Stimulated activated CD4-positive, alpha-beta T cell treated with anti-CD3 and anti-CD28 coated beads, Interleukin-15, amount 100 ng/mL, for 1 hour (primary cell): Measurements from ENCODE around the gene TDRD6.

Experiments used
- DNase-seq, 2 donors: peaks; one replicate each; pipeline ENCODE4 v3.0.0-alpha.2; 2020; ENCODE audit warnings: low read depth in 1 of 2, low spot score in 1 of 2

TDRD6 gene

DNA sequence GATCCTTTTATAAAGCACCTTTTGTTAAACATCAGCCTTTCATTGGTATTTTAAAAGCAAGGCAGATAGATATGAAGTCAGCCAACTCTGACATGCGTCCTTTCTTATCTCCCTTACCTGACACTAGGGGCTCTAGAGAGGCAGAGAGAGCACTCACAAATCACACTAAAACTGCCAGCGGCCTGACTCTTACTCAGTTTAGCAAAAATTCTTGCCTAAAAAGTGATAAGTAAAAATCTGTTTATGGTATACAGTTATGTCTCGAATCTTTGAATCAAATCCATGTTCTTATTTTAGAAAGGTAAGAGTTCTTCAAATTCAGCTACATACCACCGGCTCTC is 10.4 kb upstream of the TDRD6 start:
- DNase-seq, result no peak

DNA sequence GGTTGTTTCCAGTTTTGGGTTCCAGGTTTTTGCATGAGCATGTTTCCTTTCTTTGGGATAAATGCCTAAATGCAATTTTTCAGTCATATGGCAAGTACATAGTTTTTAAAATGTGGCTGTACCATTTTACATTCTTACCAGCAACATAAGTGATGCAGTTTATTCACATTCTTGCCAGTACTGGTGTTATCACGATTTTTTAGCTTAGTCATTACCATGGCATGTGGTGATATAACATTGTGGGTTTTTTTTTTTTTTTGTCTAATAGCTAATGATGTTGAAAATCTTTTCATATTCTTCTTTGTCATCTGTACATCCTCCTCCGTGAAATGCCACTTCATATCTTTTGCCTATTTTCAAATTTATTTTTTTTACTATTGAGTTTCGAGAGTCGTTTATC is 2.9 kb upstream of the TDRD6 start:
- DNase-seq, result no peak

DNA sequence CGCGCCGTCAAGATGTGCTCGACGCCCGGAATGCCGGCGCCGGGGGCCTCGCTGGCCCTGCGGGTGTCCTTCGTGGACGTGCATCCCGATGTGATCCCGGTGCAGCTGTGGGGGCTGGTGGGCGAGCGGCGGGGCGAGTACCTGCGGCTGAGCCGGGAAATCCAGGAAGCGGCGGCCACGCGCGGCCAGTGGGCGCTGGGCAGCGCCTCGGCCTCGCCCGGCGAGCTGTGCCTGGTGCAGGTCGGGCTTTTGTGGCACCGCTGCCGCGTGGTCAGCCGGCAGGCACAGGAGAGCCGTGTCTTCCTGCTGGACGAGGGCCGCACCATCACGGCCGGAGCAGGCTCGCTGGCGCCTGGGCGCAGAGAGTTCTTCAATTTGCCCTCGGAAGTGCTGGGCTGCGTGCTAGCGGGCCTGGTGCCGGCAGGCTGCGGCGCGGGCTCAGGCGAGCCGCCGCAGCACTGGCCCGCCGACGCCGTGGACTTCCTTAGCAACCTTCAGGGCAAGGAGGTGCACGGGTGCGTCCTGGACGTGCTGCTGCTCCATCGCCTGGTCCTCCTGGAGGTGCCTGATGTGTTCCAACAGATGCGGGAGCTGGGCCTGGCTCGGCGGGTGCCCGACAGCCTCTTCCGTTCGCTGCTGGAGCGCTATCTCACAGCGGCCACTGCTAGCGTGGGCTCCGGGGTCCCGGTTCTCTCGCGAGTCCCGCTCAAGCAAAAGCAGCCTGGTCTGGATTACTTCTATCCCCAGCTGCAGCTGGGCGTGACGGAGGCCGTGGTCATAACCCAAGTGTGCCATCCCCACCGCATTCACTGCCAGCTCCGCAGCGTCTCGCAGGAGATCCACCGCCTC is 656 bp downstream of the TDRD6 start:
- DNase-seq, result no peak

DNA sequence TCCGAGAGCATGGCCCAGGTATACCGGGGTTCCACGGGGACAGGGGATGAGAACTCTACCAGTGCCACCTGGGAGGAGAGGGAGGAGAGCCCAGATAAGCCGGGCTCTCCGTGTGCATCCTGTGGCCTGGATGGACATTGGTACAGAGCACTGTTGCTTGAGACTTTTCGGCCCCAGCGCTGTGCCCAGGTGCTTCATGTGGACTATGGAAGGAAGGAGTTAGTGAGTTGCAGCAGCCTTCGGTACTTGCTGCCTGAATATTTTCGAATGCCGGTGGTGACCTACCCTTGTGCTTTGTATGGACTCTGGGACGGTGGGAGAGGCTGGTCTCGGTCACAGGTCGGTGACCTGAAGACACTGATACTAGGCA is 1.3 kb downstream of the TDRD6 start:
- no peak for DNase-seq

DNA sequence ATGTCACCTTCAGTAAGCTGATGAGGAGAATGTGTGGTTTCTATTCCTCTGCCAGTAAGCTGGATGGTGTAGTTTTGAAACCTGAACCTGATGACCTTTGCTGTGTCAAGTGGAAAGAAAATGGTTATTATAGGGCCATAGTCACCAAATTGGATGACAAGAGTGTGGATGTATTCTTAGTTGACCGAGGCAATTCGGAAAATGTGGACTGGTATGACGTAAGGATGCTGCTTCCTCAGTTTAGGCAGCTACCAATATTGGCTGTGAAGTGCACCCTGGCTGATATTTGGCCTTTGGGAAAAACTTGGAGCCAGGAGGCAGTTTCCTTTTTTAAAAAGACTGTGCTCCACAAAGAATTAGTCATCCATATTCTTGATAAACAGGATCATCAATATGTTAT is 2.0 kb downstream of the TDRD6 start:
- no peak for DNase-seq

DNA sequence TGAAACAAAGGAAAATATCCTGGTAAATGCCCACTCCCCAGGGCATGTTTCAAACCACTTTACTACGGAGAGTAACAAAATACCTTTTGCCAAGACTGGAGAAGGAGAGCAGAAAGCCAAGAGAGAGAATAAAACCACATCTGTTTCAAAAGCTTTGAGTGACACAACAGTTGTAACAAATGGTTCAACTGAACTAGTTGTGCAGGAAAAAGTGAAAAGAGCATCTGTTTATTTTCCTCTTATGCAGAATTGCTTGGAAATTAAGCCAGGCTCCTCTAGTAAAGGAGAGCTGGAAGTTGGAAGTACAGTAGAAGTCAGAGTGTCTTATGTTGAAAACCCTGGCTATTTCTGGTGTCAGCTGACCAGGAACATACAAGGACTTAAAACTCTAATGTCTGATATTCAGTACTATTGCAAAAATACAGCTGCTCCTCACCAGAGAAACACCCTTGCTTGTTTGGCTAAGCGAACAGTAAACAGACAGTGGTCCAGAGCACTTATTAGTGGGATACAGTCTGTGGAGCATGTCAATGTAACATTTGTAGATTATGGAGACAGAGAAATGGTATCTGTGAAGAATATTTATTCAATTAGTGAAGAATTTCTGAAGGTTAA is 2.6 kb downstream of the TDRD6 start:
- no peak for DNase-seq

DNA sequence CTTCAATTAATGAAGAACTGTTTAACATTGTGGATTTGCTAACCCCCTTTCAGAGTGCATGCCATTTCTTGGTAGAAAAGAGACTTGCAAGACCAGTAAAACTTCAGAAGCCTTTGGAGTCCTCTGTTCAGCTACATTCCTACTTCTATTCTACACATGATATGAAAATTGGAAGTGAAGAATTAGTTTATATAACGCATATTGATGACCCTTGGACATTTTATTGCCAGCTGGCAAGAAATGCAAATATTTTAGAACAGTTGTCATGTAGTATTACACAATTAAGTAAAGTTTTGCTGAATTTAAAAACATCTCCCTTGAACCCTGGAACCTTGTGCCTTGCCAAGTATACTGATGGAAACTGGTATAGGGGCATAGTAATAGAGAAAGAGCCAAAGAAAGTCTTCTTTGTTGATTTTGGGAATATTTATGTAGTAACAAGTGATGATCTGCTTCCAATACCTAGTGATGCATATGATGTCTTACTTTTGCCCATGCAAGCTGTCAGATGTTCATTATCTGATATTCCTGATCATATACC is 3.3 kb downstream of the TDRD6 start:
- DNase-seq, result no peak

DNA sequence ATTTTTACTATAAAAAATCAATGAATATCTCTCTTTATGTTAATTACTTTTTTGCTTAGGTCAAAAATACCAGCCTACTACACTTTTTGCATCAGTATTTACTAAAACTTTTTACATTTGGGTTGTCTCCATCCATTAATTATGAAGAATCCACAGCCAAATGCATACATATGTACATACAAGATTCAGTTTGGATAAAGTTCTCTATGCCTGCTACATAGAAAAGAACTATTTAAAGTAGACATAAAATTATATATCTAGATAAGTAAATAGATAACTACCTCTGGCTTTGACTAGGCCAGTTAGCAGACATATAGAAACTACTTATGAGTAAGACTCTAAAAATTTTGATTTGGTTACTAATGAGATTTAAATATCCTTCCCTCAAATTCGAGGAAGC is 12.3 kb downstream of the TDRD6 start:
- DNase-seq, result no peak

DNA sequence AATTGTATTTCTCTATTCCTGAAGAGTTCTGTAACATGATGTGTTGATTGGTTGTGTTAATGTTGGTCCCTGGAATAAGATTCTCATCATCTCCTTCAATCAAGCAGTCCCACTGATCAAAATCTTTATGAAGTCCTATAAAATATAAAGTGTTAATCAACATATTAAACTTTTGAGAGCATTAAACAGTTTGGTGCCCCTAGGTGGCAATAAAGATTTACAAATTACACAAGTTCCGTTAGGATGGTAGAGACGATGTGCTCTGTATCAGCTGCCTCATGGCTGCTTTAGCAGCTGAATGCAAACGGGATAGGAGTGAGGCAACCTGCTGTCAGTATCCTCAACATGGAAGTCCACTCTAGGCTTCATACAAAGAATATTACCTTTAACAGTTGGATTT is 16.9 kb downstream of the TDRD6 start:
- DNase-seq, result no peak

DNA sequence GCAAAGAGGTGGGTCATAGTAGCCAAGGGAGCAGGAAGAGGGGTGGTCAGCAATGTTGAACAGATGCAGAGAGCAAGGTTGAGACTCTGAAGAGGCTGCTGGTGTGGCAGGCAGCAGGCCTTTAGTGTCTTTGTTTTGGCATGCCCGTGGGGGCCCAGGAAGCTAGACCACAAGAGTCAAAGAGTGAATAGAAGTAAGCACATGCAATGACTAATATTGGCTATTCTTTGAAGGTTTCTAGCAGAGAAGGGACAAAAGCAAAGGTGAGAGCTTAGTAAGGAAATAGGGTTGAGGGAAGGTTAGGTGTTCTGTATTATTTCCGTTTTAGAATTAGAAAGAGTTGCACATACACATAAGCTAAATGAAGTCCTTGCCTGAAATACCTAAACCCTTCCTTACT is 18.8 kb downstream of the TDRD6 start:
- no peak for DNase-seq

DNA sequence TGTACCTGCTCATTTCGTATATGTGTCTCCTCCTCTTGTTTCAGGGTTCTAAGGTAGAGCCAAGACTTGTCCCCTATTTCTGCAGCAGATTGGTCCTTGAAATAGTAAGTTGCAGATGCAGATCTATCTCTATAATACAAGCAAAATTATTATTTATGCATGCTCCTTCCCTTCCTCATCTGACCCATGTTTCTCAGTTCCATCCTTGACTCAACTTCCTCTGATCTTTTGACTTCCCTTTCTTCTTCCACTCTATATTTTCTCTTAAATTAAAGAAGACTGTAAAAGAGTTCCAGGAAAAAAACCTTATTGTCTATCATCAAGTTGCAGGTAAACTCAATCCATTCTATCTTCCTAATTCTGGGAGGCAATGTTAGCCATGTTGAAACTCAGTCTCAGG is 23.8 kb downstream of the TDRD6 start:
- DNase-seq, result no peak

DNA sequence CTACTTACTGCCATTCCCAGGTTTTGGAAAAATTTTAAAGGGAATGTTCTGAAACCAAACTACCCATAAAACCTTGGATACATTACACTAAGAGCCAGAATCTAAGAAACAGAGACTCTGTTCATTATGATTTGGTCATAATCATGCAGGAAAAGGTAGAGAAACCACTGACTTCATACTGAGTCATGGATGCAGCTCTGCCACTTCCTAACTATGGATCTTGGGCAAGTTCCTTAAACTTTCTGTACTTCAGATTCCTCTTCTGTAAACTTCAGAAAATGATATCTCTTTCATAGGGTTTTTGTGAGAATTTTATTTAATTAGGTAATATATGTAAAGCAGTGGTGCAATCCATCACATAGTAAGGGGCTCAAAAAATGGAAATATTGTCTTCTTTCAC is 27.5 kb downstream of the TDRD6 start:
- no peak for DNase-seq

DNA sequence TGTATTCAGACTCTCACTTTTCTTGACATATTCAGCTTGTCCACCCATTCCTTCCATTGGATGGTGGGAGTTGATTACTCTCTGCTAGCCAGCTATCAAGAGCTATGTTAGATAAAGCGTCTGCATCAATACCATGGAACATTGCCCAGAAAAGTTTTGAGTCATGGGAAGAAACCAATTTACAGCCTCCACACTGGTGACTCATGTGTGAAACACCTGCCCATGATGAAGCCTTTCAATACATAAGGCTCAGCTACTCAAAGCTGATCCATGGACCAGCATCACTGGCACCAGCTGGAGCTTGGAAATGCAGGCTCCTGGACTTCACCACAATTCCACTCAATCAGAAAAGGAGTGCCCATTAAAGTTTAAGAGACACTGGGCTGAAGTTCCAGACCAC is 31.4 kb downstream of the TDRD6 start:
- DNase-seq, result no peak

DNA sequence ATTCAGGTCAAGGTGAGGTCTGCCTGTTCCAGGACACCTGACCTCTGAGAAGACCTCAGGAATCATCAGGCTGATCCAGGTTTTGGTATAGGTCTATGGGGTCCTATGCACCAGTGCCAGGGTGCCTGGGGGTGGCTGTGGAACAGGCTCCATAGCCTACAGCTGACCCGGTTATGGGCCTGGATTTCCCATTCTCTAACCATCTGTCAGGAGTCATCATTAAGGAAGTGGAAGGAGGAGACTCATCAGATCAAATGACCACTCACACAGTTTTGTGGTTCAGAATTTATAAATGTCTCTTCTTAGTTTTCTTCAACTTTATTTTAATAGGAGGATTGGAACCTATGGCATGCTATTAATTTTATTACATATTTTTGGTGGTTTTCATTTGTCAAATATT is 32.7 kb downstream of the TDRD6 start:
- DNase-seq, result no peak

DNA sequence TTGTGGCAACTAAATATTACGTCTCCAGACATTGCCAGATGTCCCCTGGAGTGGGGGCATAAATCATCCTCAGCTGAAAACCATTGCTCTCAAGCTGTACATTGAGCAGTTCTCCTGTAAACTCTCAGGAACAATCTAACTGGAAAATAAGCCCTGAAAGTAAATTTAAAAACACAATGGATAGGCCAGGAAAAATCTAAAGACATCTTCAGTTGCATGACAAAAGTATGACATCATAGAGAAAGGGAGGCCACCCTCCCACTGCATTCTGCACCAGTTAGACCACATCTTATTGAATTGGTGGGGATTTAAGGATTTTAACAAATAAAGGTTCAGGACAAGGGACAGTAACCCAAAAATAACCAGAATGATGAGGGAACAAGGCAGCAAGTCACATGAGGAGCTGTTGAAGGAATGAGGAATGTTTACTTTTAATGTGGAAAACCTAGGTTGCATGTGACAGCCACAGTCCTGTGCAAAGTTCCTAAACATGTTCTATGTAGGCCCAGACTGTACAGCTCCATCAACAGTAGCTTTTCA is 42.2 kb downstream of the TDRD6 start:
- DNase-seq, result no peak

DNA sequence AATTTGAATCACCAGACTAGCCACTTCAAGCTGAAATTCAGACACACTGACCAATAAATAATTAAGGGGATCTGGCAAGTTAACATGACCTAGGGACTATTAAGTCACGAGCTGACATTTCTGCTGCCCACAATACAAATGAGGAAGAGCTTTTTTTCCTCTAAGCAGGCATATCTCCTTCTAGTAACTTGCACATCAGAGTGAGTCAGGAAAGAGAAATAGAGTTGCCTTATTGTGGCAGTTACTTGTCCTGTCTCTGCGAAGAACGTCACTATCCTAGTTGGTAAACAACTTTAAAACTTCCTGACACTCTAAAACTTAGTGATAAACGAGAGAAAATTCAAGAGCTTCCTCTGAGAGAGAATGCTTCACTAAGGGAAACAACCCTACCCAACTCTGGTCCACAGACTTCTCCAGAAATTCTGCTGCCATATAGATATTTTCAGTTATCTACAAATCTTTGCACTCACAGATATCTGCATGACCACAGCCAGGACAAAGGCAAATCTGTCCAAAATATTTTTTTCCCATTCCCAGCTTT is 43.3 kb downstream of the TDRD6 start:
- no peak for DNase-seq

DNA sequence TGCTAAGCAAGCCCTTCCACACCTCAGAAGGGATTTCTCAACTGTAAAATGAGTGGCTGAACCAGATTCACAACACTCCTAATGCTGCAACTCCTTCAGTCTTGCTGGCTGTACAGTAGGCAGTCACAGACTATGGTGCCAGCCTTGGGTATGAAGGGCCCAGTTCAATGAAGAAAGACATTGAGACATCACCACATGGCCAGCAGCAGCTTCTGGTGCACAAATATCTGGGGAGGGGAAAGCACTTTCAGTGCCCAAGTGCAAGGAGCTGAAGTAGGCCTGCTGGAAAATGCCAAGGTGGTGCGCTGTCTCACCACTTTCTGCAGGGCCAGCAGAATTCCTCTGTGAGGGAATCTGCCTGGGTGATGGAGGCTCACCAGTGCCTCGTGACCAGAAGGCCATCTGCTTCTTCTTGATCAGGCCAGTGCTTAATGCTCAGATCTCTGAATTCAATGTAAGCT is 45.7 kb downstream of the TDRD6 start:
- DNase-seq, result no peak

DNA sequence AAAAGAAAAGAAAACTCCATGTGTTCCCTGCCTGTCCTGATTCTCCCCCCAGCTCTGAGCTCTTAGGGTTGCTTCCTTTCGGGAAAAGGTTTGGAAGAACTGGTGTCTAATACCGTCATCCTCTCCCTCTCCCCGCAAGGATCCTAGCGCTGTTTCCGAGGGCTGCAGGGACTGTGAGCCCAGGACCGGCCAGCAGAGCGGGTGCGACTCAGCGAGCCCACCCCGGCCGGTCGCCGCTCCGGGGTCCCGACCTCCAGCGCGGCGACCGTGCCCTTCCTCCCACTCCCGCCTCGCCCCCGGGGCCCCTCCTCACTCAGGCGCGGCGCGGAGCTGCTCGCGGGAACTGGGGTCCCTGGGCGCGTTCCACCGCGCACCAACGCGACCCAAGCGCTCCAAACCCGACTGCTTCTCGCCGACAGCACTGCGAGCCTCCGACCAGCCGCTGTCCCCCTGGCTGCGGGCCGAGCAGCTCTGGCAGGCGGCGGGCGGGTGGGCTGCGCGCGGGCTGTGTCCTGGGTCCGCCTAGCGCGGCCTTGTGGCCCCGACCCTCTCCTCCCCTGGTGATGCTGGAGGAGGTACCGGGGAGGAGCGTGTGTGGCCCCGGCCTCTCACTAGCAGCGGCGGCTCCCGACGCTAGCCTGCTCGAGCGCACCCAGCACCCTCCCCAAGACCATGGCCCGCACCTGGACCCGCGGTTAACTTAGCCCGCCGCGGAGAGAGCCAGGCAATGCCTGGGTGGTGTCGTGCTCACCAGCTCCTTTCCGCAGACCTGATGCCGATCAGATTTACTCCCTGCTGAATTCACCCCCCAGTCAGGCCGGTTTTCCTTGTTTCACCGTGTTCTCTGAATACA is 47.4 kb downstream of the TDRD6 start, which contains the start of gene PLA2G7:
TSS of gene PLA2G7 (minus strand) at position 509 of the 853 bp plus-strand sequence. CDS start 12,484 bp downstream, outside the sequence.
- DNase-seq, result no peak

DNA sequence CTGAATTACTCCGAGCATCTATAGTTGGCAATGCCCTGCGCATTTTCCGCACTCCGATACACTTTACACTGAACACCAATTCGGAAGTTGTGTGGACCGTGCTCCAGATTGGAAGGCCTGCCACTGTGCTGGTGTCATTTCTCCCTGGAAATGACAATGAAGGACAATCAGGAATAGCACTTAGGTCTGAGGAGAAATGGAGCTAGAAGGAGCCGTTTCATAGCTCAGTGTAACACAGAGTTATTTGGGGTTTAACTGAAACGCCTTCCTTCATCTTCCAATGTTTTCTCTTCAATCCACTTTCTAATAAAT is 48.0 kb downstream of the TDRD6 start:
- DNase-seq, result no peak

DNA sequence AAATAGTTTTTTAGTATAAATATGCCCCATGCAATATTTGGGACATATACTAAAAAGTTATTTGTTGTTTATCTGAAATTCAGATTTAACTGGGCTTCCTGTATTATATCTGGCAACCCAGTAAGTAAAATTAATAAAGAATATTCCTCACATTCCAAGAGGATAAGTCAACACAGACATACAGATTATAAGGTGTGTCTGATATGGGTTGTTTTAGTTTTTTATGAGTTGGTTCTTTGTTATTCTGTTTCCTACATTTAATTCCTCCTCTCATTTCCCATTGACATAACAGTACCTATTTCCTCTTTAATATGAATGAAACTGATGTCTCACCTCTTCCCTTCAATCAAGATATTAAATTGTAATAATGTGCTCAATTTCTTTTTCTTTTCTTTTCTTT is 49.2 kb downstream of the TDRD6 start:
- DNase-seq, result no peak

DNA sequence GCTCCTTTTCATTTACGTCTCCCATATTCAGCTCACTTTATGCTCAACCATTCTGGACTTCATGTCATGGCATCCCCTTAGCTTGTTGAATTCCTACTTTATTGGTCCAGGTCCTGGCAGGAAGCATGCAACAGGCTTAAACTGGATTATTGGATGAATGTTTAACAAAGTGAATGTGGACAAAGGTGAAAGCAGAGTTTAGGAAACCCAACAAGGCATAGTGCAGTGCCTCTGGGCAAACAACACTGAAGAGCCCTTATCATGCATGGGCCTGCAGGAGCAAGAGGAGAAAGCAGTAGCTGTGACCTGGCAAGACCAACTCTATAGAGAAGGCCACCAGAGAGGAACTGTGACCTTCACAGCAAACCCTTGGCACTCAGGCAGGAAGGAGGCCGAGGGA is 53.8 kb downstream of the TDRD6 start:
- no peak for DNase-seq
